Glomerular visceral epithelial cell (primary cell): Measurements from ENCODE around the gene TMEM252.

ENCODE experiments used
- DNase-seq: peaks from one replicate; pipeline ENCODE4 v3.0.0-alpha.2; 2016; ENCODE audit errors: extremely low spot score

TMEM252 gene

DNA sequence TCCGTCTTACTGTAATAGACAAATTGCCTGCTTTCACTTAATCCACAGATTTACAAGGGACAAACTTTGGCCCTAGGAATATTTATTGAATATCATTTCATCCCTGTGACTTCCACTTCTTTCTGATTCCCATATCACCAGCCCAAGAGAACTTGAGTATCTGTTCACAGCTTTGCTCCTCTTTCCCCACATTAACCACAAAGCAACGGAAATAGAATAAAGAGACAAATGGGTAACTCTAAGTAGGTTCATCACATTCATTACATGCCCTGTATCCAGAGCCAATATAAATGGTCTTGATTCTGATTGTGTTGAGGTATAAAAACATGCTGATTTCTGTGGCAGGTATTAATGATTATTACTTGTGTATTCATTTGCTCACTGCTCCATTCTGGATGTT, 41.9 kb downstream of the TMEM252 start:
- DNase-seq: no peak

DNA sequence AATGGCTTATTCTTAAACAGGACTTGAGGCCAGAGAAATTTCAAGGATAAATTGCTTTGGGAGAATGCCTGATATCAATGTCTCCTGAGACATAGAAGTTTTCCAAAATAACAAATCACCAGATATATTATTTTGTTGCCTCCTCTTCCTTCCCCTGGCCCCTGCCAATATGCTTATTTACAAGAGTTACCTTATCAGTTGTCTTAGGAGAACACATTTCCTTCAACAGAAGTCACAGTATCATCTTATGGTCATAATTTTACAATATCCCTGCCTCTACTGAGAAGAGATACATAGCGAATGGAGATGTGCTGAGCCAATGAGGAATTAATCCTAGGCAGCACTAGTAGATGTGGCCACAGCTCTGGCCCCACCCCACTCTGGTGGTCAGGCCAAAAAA, 43.1 kb downstream of the TMEM252 start:
- DNase-seq: no peak

GRCh38 chr9:68496356-68496755, 44.3 kb downstream of the TMEM252 start:
- no peak for DNase-seq

GRCh38 chr9:68495247-68495646, 45.4 kb downstream of the TMEM252 start:
- no peak for DNase-seq

DNA sequence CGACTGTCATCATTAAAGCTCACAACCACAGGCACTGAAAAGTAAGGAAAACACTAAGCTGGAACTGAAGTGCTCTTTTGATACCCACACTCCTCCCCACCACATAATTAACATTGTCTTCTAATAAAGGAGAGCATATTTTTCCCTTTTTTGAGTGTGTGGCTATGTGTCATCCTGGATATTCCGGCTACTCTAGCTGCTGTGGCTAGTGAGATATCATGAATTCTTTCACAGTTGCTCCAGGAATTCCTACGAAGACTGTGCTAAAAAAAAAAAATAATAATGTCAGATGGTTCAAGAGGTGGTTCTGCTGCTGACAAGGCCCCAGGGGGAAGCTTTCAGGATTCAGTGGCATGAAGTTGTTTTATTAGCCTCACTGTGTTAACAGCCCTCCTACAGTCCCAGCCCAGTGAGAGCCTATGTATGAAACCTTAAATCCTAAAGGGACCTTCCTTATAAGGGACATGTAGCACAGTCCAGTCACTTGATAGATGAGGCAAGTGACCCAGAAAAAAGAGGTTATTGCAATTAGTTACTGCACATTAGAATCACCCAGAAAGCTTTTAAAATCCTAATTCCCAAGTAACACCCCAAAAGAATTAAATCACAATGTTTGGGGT, 46.6 kb downstream of the TMEM252 start:
- DNase-seq: no peak

DNA sequence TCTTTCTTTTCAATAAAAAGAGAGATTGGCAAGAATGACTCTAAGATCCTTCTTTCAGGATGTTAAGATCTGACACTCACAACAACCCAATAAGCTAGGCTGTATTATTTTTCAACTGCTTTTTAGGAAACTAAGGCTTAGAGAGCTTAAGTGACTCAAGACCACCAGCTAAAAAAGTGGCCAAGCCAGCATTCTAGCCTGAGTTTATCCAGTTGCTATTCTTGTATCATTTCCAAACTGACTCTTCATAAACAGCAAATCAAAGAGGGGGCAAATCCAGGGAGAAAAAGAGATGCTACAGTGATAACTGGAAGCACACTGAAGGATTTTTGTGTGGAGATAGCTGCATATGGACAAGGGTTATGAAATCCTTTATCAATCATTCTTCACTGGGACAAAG, 47.1 kb downstream of the TMEM252 start:
- DNase-seq: no peak

DNA sequence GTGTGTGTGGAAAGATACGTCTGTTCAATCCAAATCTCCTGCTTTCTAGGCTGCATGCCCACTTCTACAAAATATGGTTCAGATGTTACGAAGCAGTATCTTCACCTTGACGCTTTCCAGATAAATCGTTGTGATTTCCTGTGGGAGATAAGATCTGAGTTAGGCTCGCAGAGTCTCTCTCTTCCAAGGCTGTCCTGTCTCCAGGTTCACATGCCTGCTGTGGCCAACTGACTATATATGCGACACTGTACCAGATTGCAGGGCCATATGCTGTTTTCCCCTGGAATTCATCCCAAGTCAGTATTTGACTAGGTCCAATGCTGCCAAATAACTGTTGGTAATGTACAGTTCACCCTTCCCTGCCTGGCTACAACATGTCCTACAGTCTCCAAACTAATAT, 47.9 kb downstream of the TMEM252 start:
- DNase-seq: no peak

DNA sequence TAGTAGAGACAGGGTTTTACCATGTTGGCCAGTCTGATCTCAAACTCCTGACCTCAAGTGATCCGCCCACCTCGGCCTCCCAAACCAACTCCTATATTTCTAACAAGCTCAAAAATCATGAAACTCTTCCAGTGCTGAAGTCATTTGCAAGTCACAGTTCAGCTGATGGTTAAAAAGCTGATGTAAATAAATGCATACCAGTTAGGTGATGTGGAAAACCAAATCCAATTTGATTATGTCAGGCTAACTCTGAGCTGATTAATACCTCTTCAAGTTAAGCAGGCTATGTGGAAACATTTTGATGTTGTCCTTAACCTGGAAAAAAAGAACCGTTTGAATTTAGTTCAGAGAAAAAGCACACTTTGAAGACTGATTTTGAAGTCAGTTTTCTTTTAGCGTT, 51.0 kb downstream of the TMEM252 start:
- no peak for DNase-seq

GRCh38 chr9:68488126-68488525, 52.6 kb downstream of the TMEM252 start:
- no peak for DNase-seq
